GM23248 (cell line): ENCODE data around the gene OCSTAMP.

Experiments
- EZH2 ChIP-seq: fragments of 200-600 bp; sonication (generic); IDR thresholded peaks from 2 replicates; pipeline ENCODE4 v1.6.1; 2018; ENCODE audit warnings: antibody characterized with exemption, mild to moderate bottlenecking; ENCODE audit not compliant: insufficient read depth, poor library complexity, severe bottlenecking
- EZH2phosphoT487 ChIP-seq: fragments of 200-600 bp; sonication (generic); IDR thresholded peaks from 2 replicates; pipeline ENCODE4 v1.6.1; 2018; ENCODE audit warnings: antibody characterized with exemption, moderate library complexity, mild to moderate bottlenecking, low read depth; ENCODE audit not compliant: insufficient read depth

GRCh38 chr20:46568570-46569129 lies 18.2 kb upstream of the OCSTAMP start:
- TF ChIP-seq EZH2phosphoT487 (no peak), EZH2 (no peak)
